B cell (primary cell): ENCODE measurements around the gene TMEM253.

Experiments used
- EZH2 ChIP-seq: IDR thresholded peaks from 2 replicates; pipeline ENCODE4 v1.6.1; 2012; ENCODE audit warnings: borderline replicate concordance, low read depth, mild to moderate bottlenecking, moderate library complexity, low read length; ENCODE audit not compliant: insufficient read depth, poor library complexity, severe bottlenecking
- TF ChIP-seq, protein P1 (sequence below): fragments of 200-600 bp; IDR thresholded peaks from one replicate; pipeline ENCODE4 v1.8.0; 2022; ENCODE audit warnings: antibody characterized with exemption, mild to moderate bottlenecking

DNA sequence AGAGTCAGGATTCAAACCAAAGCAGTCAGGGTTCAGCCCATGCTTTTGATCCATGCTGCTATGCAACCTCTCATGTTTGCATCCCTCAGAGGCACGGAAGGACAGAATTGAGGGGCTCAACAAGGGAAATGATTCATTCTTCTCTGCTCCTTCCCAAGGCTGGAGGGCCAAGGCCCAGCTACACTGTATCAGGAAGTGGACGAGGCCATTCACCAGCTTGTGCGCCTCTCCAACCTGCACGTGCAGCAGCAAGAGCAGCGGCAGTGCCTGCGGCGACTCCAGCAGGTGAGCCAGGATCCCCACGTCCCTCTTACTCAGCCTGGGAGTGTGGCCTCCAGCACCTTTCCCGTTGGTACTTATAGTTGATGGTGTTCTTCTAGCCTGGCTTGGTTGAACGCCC is 22.1 kb upstream of the TMEM253 start:
- TF ChIP-seq, protein P1, sequence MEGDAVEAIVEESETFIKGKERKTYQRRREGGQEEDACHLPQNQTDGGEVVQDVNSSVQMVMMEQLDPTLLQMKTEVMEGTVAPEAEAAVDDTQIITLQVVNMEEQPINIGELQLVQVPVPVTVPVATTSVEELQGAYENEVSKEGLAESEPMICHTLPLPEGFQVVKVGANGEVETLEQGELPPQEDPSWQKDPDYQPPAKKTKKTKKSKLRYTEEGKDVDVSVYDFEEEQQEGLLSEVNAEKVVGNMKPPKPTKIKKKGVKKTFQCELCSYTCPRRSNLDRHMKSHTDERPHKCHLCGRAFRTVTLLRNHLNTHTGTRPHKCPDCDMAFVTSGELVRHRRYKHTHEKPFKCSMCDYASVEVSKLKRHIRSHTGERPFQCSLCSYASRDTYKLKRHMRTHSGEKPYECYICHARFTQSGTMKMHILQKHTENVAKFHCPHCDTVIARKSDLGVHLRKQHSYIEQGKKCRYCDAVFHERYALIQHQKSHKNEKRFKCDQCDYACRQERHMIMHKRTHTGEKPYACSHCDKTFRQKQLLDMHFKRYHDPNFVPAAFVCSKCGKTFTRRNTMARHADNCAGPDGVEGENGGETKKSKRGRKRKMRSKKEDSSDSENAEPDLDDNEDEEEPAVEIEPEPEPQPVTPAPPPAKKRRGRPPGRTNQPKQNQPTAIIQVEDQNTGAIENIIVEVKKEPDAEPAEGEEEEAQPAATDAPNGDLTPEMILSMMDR = no peak
- no peak for TF ChIP-seq EZH2
